ELR (cell line): ENCODE measurements around the gene BCR.
"Not testable (repeated sequence)": the region's sequence is repeated elsewhere in the genome, so short reads cannot be mapped to it uniquely, and the experiment has no call there.

Experiments
- DNase-seq: peaks from one replicate; pipeline ENCODE4 v3.0.0-alpha.2; 2015; ENCODE audit warnings: low read depth

BCR gene

GRCh38 chr22:23316596-23316995, 136.3 kb downstream of the BCR start:
- DNase-seq: not testable (repeated sequence)

- not testable (repeated sequence) for DNase-seq
These were observed 138.0 kb downstream of the BCR start for GRCh38 chr22:23318316-23318715.

GRCh38 chr22:23322497-23323080, 142.3 kb downstream of the BCR start:
- not testable (repeated sequence) for DNase-seq

GRCh38 chr22:23323960-23324688, 143.8 kb downstream of the BCR start:
- not testable (repeated sequence) for DNase-seq

- DNase-seq: no peak
These were observed 144.9 kb downstream of the BCR start for GRCh38 chr22:23325183-23325582.

GRCh38 chr22:23333822-23334221, 153.5 kb downstream of the BCR start:
- not testable (repeated sequence) for DNase-seq

GRCh38 chr22:23337672-23338071, 157.4 kb downstream of the BCR start:
- DNase-seq: not testable (repeated sequence)

- DNase-seq: not testable (repeated sequence)
These were observed 161.8 kb downstream of the BCR start for GRCh38 chr22:23341942-23342695.

- DNase-seq: no peak
These were observed 171.0 kb downstream of the BCR start for GRCh38 chr22:23351321-23351720.

GRCh38 chr22:23353004-23353403, 172.7 kb downstream of the BCR start:
- no peak for DNase-seq

- no peak for DNase-seq
These were observed 173.4 kb downstream of the BCR start for GRCh38 chr22:23353696-23354095.

- no peak for DNase-seq
These were observed 175.8 kb downstream of the BCR start for GRCh38 chr22:23356094-23356493.

- DNase-seq: no peak
These were observed 176.7 kb downstream of the BCR start for GRCh38 chr22:23357053-23357452.

GRCh38 chr22:23359583-23360123, 179.3 kb downstream of the BCR start:
- no peak for DNase-seq

- no peak for DNase-seq
These were observed 181.4 kb downstream of the BCR start for GRCh38 chr22:23361676-23362075.

GRCh38 chr22:23363683-23364082, 183.4 kb downstream of the BCR start:
- no peak for DNase-seq

- DNase-seq: no peak
These were observed 184.1 kb downstream of the BCR start for GRCh38 chr22:23364389-23364788.

- no peak for DNase-seq
These were observed 185.2 kb downstream of the BCR start for GRCh38 chr22:23365524-23365923.

- no peak for DNase-seq
These were observed 185.7 kb downstream of the BCR start for GRCh38 chr22:23365961-23366360.

- not testable (repeated sequence) for DNase-seq
These were observed 186.9 kb downstream of the BCR start for GRCh38 chr22:23367196-23367595.
